Measurements from ENCODE around the gene STEEP1. TPM values are rescaled to one million over a fixed set of nuclear protein-coding genes. Genes with fewer than 3 reads are reported as not detected.

Gene STEEP1
- total RNA-seq, 2 experiments from 2014 or later = 25.1 to 27.0 TPM

GRCh38 chrX:119573840-119574393 is 8.7 kb upstream of the STEEP1 start:
- Mint-ChIP-seq H3K27ac (peak overlapping the region; percentile 97), H3K9me3 (no peaks in the 10 kb centered on the region), H3K36me3 (ENCODE audit: low read depth) (peaks cover 7% of the 10 kb centered on the region), H3K4me1 (ENCODE audit: low read depth) (peaks cover 23% of the 10 kb centered on the region), H3K4me3 (peak overlapping the region; percentile 94), H3K27me3 (no peaks in the 10 kb centered on the region)
- peak overlapping the region; percentile 65 to 80 for H3K27ac ChIP-seq (ENCODE audit: low read depth in 1 of 2, low read length in 2 of 2)
- peak overlapping the region; percentile 75 for H3K4me3 ChIP-seq (ENCODE audit: low read length)
- H3K4me1 ChIP-seq (ENCODE audit: insufficient read depth, low read length) = peaks cover 14% of the 10 kb centered on the region
- H3K27me3 ChIP-seq (ENCODE audit: control insufficient read depth in 1 of 2, insufficient read depth in 2 of 2, low read length in 2 of 2) = no peaks in the 10 kb centered on the region
- TF ChIP-seq CTCF (IDR thresholded peaks at IDR 0.05) = no peak
- ChIA-PET POLR2A (interaction anchor here (0.6 to 2.6 kb wide), 17 partner anchors 9 to 913 kb away, joined by 3 to 27 read pairs (median 6); partner anchors contain the start of genes NKRF, RPL39, SEPTIN6 and SLC25A5), CTCF (interaction anchor here (1.3 to 1.9 kb wide), 2 partner anchors 9 to 105 kb away, joined by 3 to 6 read pairs; partner anchors contain the start of genes SLC25A5 and STEEP1)
- ATAC-seq (ENCODE audit: poor library complexity) (peak; percentile 5), DNase-seq (peak in 7 of 14 experiments; percentile 1 to 41 (median 20))
- H3K9me3 ChIP-seq (ENCODE audit: control insufficient read depth in 1 of 2, insufficient read depth in 1 of 2, low read length in 2 of 2) = no peaks in the 10 kb centered on the region
- intact Hi-C loops (cut with DNase I, micrococcal nuclease) = loop anchor here (1.0 to 10.0 kb wide), 4 partner anchors 9 to 301 kb away; partner anchors contain the start of genes NKRF (in 2 of the 2), NDUFA1 (in 1 of the 2), RNF113A (in 1 of the 2) and STEEP1 (in 1 of the 2)
- peaks cover 2% of the 10 kb centered on the region for H3K36me3 ChIP-seq (ENCODE audit: insufficient read depth, low read length)

DNA sequence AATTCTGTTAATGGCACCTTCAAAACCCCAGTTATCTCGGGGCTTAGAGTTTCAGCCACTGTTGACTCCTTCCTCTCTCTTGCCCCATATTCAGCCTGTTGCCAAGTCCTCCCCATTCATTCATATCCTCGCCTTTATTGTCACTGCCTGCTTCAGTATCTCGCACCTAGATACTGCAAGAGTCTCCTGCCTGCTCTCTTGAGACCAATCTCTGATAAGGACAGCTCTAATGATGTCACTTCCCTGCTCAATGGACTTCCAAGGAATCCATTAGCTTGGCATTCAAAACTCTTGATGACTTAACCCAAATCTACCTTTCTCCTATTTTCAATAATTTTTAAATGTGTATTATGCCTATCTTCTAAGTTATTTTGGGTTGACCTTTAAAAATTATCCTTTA is 8.0 kb upstream of the STEEP1 start:
- no peak for TF ChIP-seq CTCF (IDR thresholded peaks at IDR 0.05)
- DNase-seq (no peak), ATAC-seq (ENCODE audit: poor library complexity) (no peak)
- peaks cover 14% of the 10 kb centered on the region for H3K4me1 ChIP-seq (ENCODE audit: insufficient read depth, low read length)
- Mint-ChIP-seq H3K36me3 (ENCODE audit: low read depth) (peaks cover 7% of the 10 kb centered on the region), H3K4me3 (peak overlapping the region; percentile 94), H3K4me1 (ENCODE audit: low read depth) (peaks cover 18% of the 10 kb centered on the region), H3K27me3 (no peaks in the 10 kb centered on the region), H3K9me3 (no peaks in the 10 kb centered on the region), H3K27ac (peak overlapping the region; percentile 97)
- no peaks in the 10 kb centered on the region for H3K9me3 ChIP-seq (ENCODE audit: control insufficient read depth in 1 of 2, insufficient read depth in 1 of 2, low read length in 2 of 2)
- peak overlapping the region; percentile 75 for H3K4me3 ChIP-seq (ENCODE audit: low read length)
- no peak overlapping the region for H3K27ac ChIP-seq (ENCODE audit: low read depth in 1 of 2, low read length in 2 of 2)
- no peaks in the 10 kb centered on the region for H3K27me3 ChIP-seq (ENCODE audit: control insufficient read depth in 1 of 2, insufficient read depth in 2 of 2, low read length in 2 of 2)
- ChIA-PET POLR2A (interaction anchor here (0.6 to 2.6 kb wide), 7 partner anchors 8 to 226 kb away, joined by 3 to 27 read pairs (median 4); partner anchors contain the start of genes NKRF and STEEP1), CTCF (interaction anchor here (1.3 to 1.9 kb wide), 2 partner anchors 8 to 104 kb away, joined by 3 to 6 read pairs; partner anchors contain the start of genes SLC25A5 and STEEP1)
- H3K36me3 ChIP-seq (ENCODE audit: insufficient read depth, low read length) = peaks cover 2% of the 10 kb centered on the region
- intact Hi-C loops (cut with DNase I, micrococcal nuclease) = loop anchor here in 1 of 2 experiments (5.0 to 10.0 kb wide), 2 partner anchors 34 to 302 kb away; partner anchors contain the start of genes NDUFA1, NKRF and RNF113A

GRCh38 chrX:119570351-119570835 is 5.2 kb upstream of the STEEP1 start:
- no peak for TF ChIP-seq CTCF (IDR thresholded peaks at IDR 0.05)
- intact Hi-C loops (cut with DNase I, micrococcal nuclease) = loop anchor here in 1 of 2 experiments (5.0 to 10.0 kb wide), 2 partner anchors 37 to 304 kb away; partner anchors contain the start of genes NDUFA1, NKRF and RNF113A
- ChIA-PET POLR2A (no interaction called here), CTCF (no interaction called here)
- Mint-ChIP-seq H3K9me3 (no peaks in the 10 kb centered on the region), H3K36me3 (ENCODE audit: low read depth) (peaks cover 7% of the 10 kb centered on the region), H3K27ac (no peak overlapping the region), H3K4me3 (no peak overlapping the region), H3K4me1 (ENCODE audit: low read depth) (peaks cover 7% of the 10 kb centered on the region), H3K27me3 (no peaks in the 10 kb centered on the region)
- no peaks in the 10 kb centered on the region for H3K36me3 ChIP-seq (ENCODE audit: insufficient read depth, low read length)
- no peaks in the 10 kb centered on the region for H3K27me3 ChIP-seq (ENCODE audit: control insufficient read depth in 1 of 2, insufficient read depth in 2 of 2, low read length in 2 of 2)
- DNase-seq (no peak), ATAC-seq (ENCODE audit: poor library complexity) (no peak)
- H3K27ac ChIP-seq (ENCODE audit: low read depth in 1 of 2, low read length in 2 of 2) = no peak overlapping the region
- no peak overlapping the region for H3K4me3 ChIP-seq (ENCODE audit: low read length)
- peaks cover 10% of the 10 kb centered on the region for H3K4me1 ChIP-seq (ENCODE audit: insufficient read depth, low read length)
- H3K9me3 ChIP-seq (ENCODE audit: control insufficient read depth in 1 of 2, insufficient read depth in 1 of 2, low read length in 2 of 2) = no peaks in the 10 kb centered on the region
